H1 (cell line): ENCODE data around the gene IQSEC3. TPM values are rescaled to one million over a fixed set of nuclear protein-coding genes. Genes with fewer than 3 reads are reported as not detected.

Experiments used
- CTCF ChIA-PET: fragments of 300-600 bp; sonication (Branson Sonifier 250); formaldehyde crosslinking; loops from one replicate; lab custom pipeline; 2021; ENCODE audit not compliant: partially characterized antibody; lab: Charles Lee
- POLR2A ChIA-PET: fragments of 300-600 bp; sonication (Branson Sonifier 250); formaldehyde crosslinking; loops from one replicate; lab custom pipeline; 2021; ENCODE audit warnings: inconsistent platforms; ENCODE audit not compliant: partially characterized antibody; lab: Charles Lee
- DNase-seq, 2 experiments: peaks; one replicate each; pipeline versions ENCODE4 v3.0.0 to v3.0.0-alpha.2; 2010 to 2022; ENCODE audit warnings: low spot score in 2 of 2, low read depth in 1 of 2, mixed read lengths in 1 of 2
- FAIRE-seq: peaks from 2 replicates; lab custom pipeline; 2011; peaks lifted over from hg19 to GRCh38; lab: Jason Lieb, UNC
- H2AFZ ChIP-seq: 2 replicates; pipeline ENCODE4 v1.8.1; 2012; ENCODE audit warnings: low read length, inconsistent platforms
- H2AK5ac ChIP-seq: 2 replicates; pipeline ENCODE4 v1.6.1; 2013; ENCODE audit warnings: low read depth, low read length
- H2BK120ac ChIP-seq: replicated peaks from 2 replicates; pipeline ENCODE3; 2013; ENCODE audit warnings: low read depth, low read length, inconsistent platforms
- H2BK12ac ChIP-seq: 2 replicates; pipeline ENCODE4 v1.6.1; 2013; ENCODE audit warnings: low read depth, low read length
- H2BK15ac ChIP-seq: 2 replicates; pipeline ENCODE4 v1.6.1; 2013; ENCODE audit warnings: low read length
- H2BK20ac ChIP-seq: 2 replicates; pipeline ENCODE4 v1.6.1; 2013; ENCODE audit warnings: low read length
- H2BK5ac ChIP-seq: 2 replicates; pipeline ENCODE4 v1.6.1; 2013; ENCODE audit warnings: low read depth, low read length
- H3K14ac ChIP-seq: 2 replicates; pipeline ENCODE4 v1.6.1; 2013; ENCODE audit warnings: inconsistent platforms; ENCODE audit not compliant: insufficient read length
- H3K18ac ChIP-seq: 2 replicates; pipeline ENCODE4 v1.6.1; 2013; ENCODE audit warnings: low read length; ENCODE audit errors: extremely low read depth
- H3K23ac ChIP-seq: 2 replicates; pipeline ENCODE4 v1.6.1; 2013; ENCODE audit warnings: inconsistent platforms; ENCODE audit not compliant: insufficient read length
- H3K23me2 ChIP-seq: 2 replicates; pipeline ENCODE4 v1.6.1; 2013; ENCODE audit warnings: low read depth, low read length
- H3K27ac ChIP-seq: 2 replicates; pipeline ENCODE4 v1.6.1; 2011; ENCODE audit warnings: low read depth, low read length, inconsistent platforms
- H3K27me3 ChIP-seq, 4 experiments: replicated peaks in 1 of 4; 1 replicate in 1 of 4; 2 replicates in 3 of 4; pipeline versions ENCODE4 v1.6.1 to v1.8.1; 2011 to 2013; ENCODE audit warnings: low read length in 3 of 4, mild to moderate bottlenecking in 3 of 4, inconsistent platforms in 2 of 4, mixed read lengths in 2 of 4, moderate library complexity in 1 of 4; ENCODE audit not compliant: control insufficient read depth in 3 of 4, insufficient read depth in 3 of 4; ENCODE audit errors: extremely low read depth in 1 of 4
- H3K36me3 ChIP-seq, 4 experiments: 2 replicates each; pipeline versions ENCODE4 v1.6.1 to v1.8.1; 2011 to 2013; ENCODE audit warnings: mild to moderate bottlenecking in 4 of 4, low read length in 3 of 4, moderate library complexity in 2 of 4, control low read depth in 1 of 4, inconsistent platforms in 1 of 4; ENCODE audit not compliant: insufficient read depth in 4 of 4, control insufficient read depth in 2 of 4
- H3K4ac ChIP-seq: replicated peaks from 2 replicates; pipeline ENCODE3; 2013; ENCODE audit warnings: low read length, low read depth, mixed read lengths, inconsistent platforms; ENCODE audit not compliant: insufficient read length
- H3K4me1 ChIP-seq, 4 experiments: replicated peaks in 1 of 4; 1 replicate in 1 of 4; 2 replicates in 3 of 4; pipeline versions ENCODE4 v1.6.1 to v1.8.1; 2011 to 2013; ENCODE audit warnings: low read length in 3 of 4, inconsistent platforms in 2 of 4, mixed read lengths in 1 of 4; ENCODE audit not compliant: insufficient read depth in 4 of 4, control insufficient read depth in 3 of 4
- H3K4me2 ChIP-seq, 2 experiments: 2 replicates each; pipeline versions ENCODE4 v1.6.1 to v1.8.1; 2011 to 2013; ENCODE audit warnings: low read depth in 2 of 2, low read length in 2 of 2, control low read depth in 1 of 2, inconsistent platforms in 1 of 2, mild to moderate bottlenecking in 1 of 2; ENCODE audit not compliant: insufficient read depth in 1 of 2
- H3K4me3 ChIP-seq, 4 experiments: fragments of 200-600, 300-600 bp in 1 of 4; sonication (generic), shearing (Covaris generic), sonication (Bioruptor Twin) in 1 of 4; 2 replicates each; pipeline versions ENCODE4 v1.5.1 to v1.8.1; 2011 to 2016; ENCODE audit warnings: low read length in 4 of 4, low read depth in 3 of 4, control low read depth in 2 of 4, inconsistent platforms in 2 of 4, mild to moderate bottlenecking in 2 of 4, mixed read lengths in 1 of 4, moderate library complexity in 1 of 4; ENCODE audit not compliant: insufficient read depth in 2 of 4; ENCODE audit errors: extremely low read depth in 1 of 4
- H3K56ac ChIP-seq: replicated peaks from 2 replicates; pipeline ENCODE3; 2013; ENCODE audit warnings: low read depth, mild to moderate bottlenecking, mixed read lengths, low read length, inconsistent platforms; ENCODE audit not compliant: insufficient read length
- H3K79me1 ChIP-seq: 2 replicates; pipeline ENCODE4 v1.6.1; 2013; ENCODE audit warnings: low read depth, low read length, control low read depth
- H3K79me2 ChIP-seq, 2 experiments: 2 replicates each; pipeline versions ENCODE4 v1.6.1 to v1.8.1; 2012 to 2013; ENCODE audit warnings: low read length in 2 of 2, mild to moderate bottlenecking in 2 of 2, inconsistent platforms in 1 of 2; ENCODE audit not compliant: insufficient read depth in 2 of 2, control insufficient read depth in 1 of 2
- H3K9ac ChIP-seq, 4 experiments: replicated peaks in 1 of 4; 1 replicate in 1 of 4; 2 replicates in 3 of 4; pipeline versions ENCODE4 v1.6.1 to v1.8.1; 2011 to 2013; ENCODE audit warnings: low read depth in 3 of 4, low read length in 3 of 4, control low read depth in 2 of 4, mild to moderate bottlenecking in 2 of 4, moderate library complexity in 2 of 4, inconsistent platforms in 1 of 4; ENCODE audit errors: extremely low read depth in 1 of 4
- H3K9me3 ChIP-seq, 2 experiments: 2 replicates each; pipeline versions ENCODE4 v1.6.1 to v1.8.1; 2012 to 2013; ENCODE audit warnings: mild to moderate bottlenecking in 2 of 2, moderate library complexity in 2 of 2, control low read depth in 1 of 2, inconsistent platforms in 1 of 2, low read depth in 1 of 2, low read length in 1 of 2, mixed read lengths in 1 of 2; ENCODE audit not compliant: insufficient read depth in 2 of 2
- H4K20me1 ChIP-seq, 2 experiments: replicated peaks in 1 of 2; 2 replicates each; pipeline versions ENCODE3 to v1.8.1; 2011 to 2013; ENCODE audit warnings: inconsistent platforms in 2 of 2, low read length in 2 of 2, mild to moderate bottlenecking in 1 of 2; ENCODE audit not compliant: insufficient read depth in 2 of 2, control insufficient read depth in 1 of 2
- H4K5ac ChIP-seq: 2 replicates; pipeline ENCODE4 v1.6.1; 2013; ENCODE audit warnings: low read length, low read depth, mixed read lengths, inconsistent platforms; ENCODE audit not compliant: insufficient read length
- H4K8ac ChIP-seq: 2 replicates; pipeline ENCODE4 v1.8.0; 2013; ENCODE audit warnings: mild to moderate bottlenecking, moderate library complexity, low read length, inconsistent platforms; ENCODE audit not compliant: insufficient read depth; ENCODE audit errors: extremely low read depth
- H4K91ac ChIP-seq: replicated peaks from 2 replicates; pipeline ENCODE3; 2013; ENCODE audit warnings: low read length, mixed read lengths, inconsistent platforms; ENCODE audit not compliant: insufficient read length
- TAF7 ChIP-seq: optimal IDR thresholded peaks from 2 replicates; pipeline ENCODE3; 2011; ENCODE audit warnings: low read depth, mild to moderate bottlenecking, inconsistent platforms, low read length, moderate library complexity, borderline replicate concordance
- WGBS, 2 experiments: shearing (Covaris generic) in 1 of 2; methylation state at CpG; one replicate each; pipeline versions ENCODE4 v1.1.6 to v1.1.7; 2013 to 2015; ENCODE audit warnings: low lambda C conversion rate in 2 of 2, mixed read lengths in 2 of 2, inconsistent platforms in 1 of 2, low coverage in 1 of 2, missing lambda C conversion rate in 1 of 2; ENCODE audit not compliant: insufficient replicate concordance in 2 of 2, insufficient coverage in 1 of 2, insufficient read length in 1 of 2; ENCODE audit errors: extremely low coverage in 1 of 2, missing lambda C conversion rate in 1 of 2; 5-methylcytosine and 5-hydroxymethylcytosine counted together
- polyA plus RNA-seq, 7 experiments: library from polyadenylated mRNA; depleted of rRNA in 3 of 7; stranded (reverse) in 5 of 7; unstranded in 2 of 7; fragments of >200 nt in 5 of 7; fragments of 200-250 nt in 2 of 7; gene quantifications; 1 replicate in 5 of 7; 2 replicates in 1 of 7; 4 replicates in 1 of 7; pipeline versions ENCODE4 v1.2.1 to v1.2.3, GENCODE V29; 2011 to 2013; ENCODE audit warnings: missing spikeins in 2 of 7, mixed read lengths in 2 of 7
- total RNA-seq: library from RNA; stranded (reverse); fragmentation: NEBNext Ultra II Directional; extraction: Animal tissue kit (Norgen Biotek cat#: 25700); gene quantifications from 2 replicates; pipeline ENCODE4 v1.2.1, GENCODE V29; 2021

Gene IQSEC3
- total and polyA plus RNA-seq, 2 of the 8 experiments (the other 6 are each of a cell fraction or from before 2014, with no cell fraction given) = 1.2 to 3.1 TPM

- Histone ChIP-seq H3K9ac (no peak overlapping the region), H2BK20ac (no peak overlapping the region), H3K27ac (no peak overlapping the region), H3K14ac (no peak overlapping the region), H4K91ac (no peak overlapping the region), H3K27me3 (no peaks in the 10 kb centered on the region; a peak in 2 of 7 replicates), H3K4me3 (no peak overlapping the region), H2BK15ac (peak overlapping the region; percentile 29; the same call in 1 of the 2 replicates), H2AFZ (no peak overlapping the region), H2BK120ac (no peak overlapping the region), H2BK12ac (peak overlapping the region; percentile 27; the same call in 1 of the 2 replicates), H3K36me3 (no peaks in the 10 kb centered on the region), H3K79me1 (no peaks in the 10 kb centered on the region), H4K5ac (no peak overlapping the region), H3K23ac (no peak overlapping the region), H3K79me2 (no peaks in the 10 kb centered on the region), H3K4me1 (peaks cover 0 to 12% (median 7%) of the 10 kb centered on the region in 4 experiments; a peak in 6 of 7 replicates), H3K4me2 (no peak overlapping the region), H4K20me1 (no peaks in the 10 kb centered on the region), H3K9me3 (no peaks in the 10 kb centered on the region), H4K8ac (peak overlapping the region; percentile 83), H3K56ac (no peak overlapping the region), H3K18ac (peak overlapping the region; percentile 48), H3K4ac (no peak overlapping the region), H3K23me2 (no peaks in the 10 kb centered on the region), H2BK5ac (0 out of 2 replicates have a peak overlapping the region, but pooled peaks have one; percentile 16), H2AK5ac (no peak overlapping the region)
- CTCF ChIA-PET = interaction anchor here (4.1 kb wide), 1 partner anchor 13 kb away, joined by 36 read pairs; no protein-coding TSS in a partner anchor
- TF ChIP-seq TAF7 = no peak
- POLR2A ChIA-PET = interaction anchor here (0.8 kb wide), 1 partner anchor 31 kb away, joined by 3 read pairs; no protein-coding TSS in a partner anchor
- FAIRE-seq = no peak
- DNase-seq = no peak
- 65% methylated on average over 3 of the region's 10 CpGs; no CpG with 5 or more reads in 1 of the 2 experiments for WGBS, 2 experiments
These were observed 115.9 kb downstream of the IQSEC3 start for GRCh38 chr12:182381-182892.
